IMR-90 (cell line): Measurements from ENCODE around the gene TTC21A. TPM values are rescaled to one million over a fixed set of nuclear protein-coding genes. Genes with fewer than 3 reads are reported as not detected.

Experiments used
- ATAC-seq: fragments of 200-7000 bp; cut with Tn5 transposase; 2 replicates; pipeline ENCODE4 v1.9.1; 2020; ENCODE audit warnings: low read depth, mild to moderate bottlenecking, moderate library complexity
- BruUV-seq: library from RNA; stranded (reverse); fragments of 400-500 nt; replicated peaks from 2 replicates; lab custom pipeline; 2021; lab: Mats Ljungman, UMichigan
- CTCF ChIA-PET: fragments of 300-600 bp; formaldehyde crosslinking; extraction: SDS; loops from one replicate; lab custom pipeline; 2021; ENCODE audit warnings: antibody characterized with exemption; lab: Yijun Ruan, JAX
- POLR2A ChIA-PET: fragments of 300-600 bp; sonication (Branson Sonifier 250); formaldehyde crosslinking; loops from one replicate; lab custom pipeline; 2022; ENCODE audit warnings: antibody characterized with exemption; ENCODE audit not compliant: unreplicated experiment; lab: Charles Lee
- DNase-seq: peaks from one replicate; pipeline ENCODE4 v3.0.0; 2013
- H2AFZ ChIP-seq: replicated peaks from 2 replicates; pipeline ENCODE3; 2013; ENCODE audit warnings: low read length, mild to moderate bottlenecking; ENCODE audit not compliant: poor library complexity
- H2AK5ac ChIP-seq: 2 replicates; pipeline ENCODE4 v1.6.1; 2013; ENCODE audit warnings: low read depth, low read length, inconsistent platforms
- H2AK9ac ChIP-seq: replicated peaks from 2 replicates; pipeline ENCODE3; 2013; ENCODE audit warnings: mild to moderate bottlenecking, low read depth, low read length, moderate library complexity; ENCODE audit not compliant: poor library complexity
- H2BK120ac ChIP-seq: 2 replicates; pipeline ENCODE4 v1.6.1; 2013; ENCODE audit warnings: low read depth, low read length, inconsistent platforms
- H2BK15ac ChIP-seq: 3 replicates; pipeline ENCODE4 v1.6.1; 2013; ENCODE audit warnings: low read depth, low read length, inconsistent platforms
- H2BK20ac ChIP-seq: 2 replicates; pipeline ENCODE4 v1.6.1; 2013; ENCODE audit warnings: low read depth, mild to moderate bottlenecking, inconsistent platforms, low read length, moderate library complexity
- H2BK5ac ChIP-seq: 2 replicates; pipeline ENCODE4 v1.6.1; 2013; ENCODE audit warnings: mild to moderate bottlenecking, low read depth, low read length, inconsistent platforms; ENCODE audit not compliant: poor library complexity, severe bottlenecking
- H3K14ac ChIP-seq: replicated peaks from 2 replicates; pipeline ENCODE4 v1.6.1; 2013; ENCODE audit warnings: low read depth, low read length, inconsistent platforms
- H3K18ac ChIP-seq: 2 replicates; pipeline ENCODE4 v1.6.1; 2013; ENCODE audit warnings: low read depth, low read length, control low read depth
- H3K23ac ChIP-seq: 2 replicates; pipeline ENCODE4 v1.6.1; 2013; ENCODE audit warnings: low read depth, low read length, inconsistent platforms
- H3K27ac ChIP-seq: 2 replicates; pipeline ENCODE4 v1.5.1; 2013; ENCODE audit warnings: mild to moderate bottlenecking, control low read depth, low read length; ENCODE audit not compliant: insufficient read depth
- H3K27me3 ChIP-seq: 2 replicates; pipeline ENCODE4 v1.6.1; 2013; ENCODE audit warnings: low read length; ENCODE audit not compliant: control insufficient read depth, insufficient read depth
- H3K36me3 ChIP-seq: 2 replicates; pipeline ENCODE4 v1.6.1; 2013; ENCODE audit warnings: low read length, mixed read lengths; ENCODE audit not compliant: control insufficient read depth, insufficient read depth
- H3K4ac ChIP-seq: 2 replicates; pipeline ENCODE4 v1.6.1; 2013; ENCODE audit warnings: low read depth, low read length, inconsistent platforms
- H3K4me1 ChIP-seq: 2 replicates; pipeline ENCODE4 v1.6.1; 2013; ENCODE audit warnings: low read length, mixed read lengths; ENCODE audit not compliant: control insufficient read depth, insufficient read depth
- H3K4me2 ChIP-seq: 2 replicates; pipeline ENCODE4 v1.6.1; 2013; ENCODE audit warnings: low read depth, mild to moderate bottlenecking, control low read depth, low read length, moderate library complexity
- H3K4me3 ChIP-seq: 2 replicates; pipeline ENCODE4 v1.5.1; 2013; ENCODE audit warnings: low read depth, mild to moderate bottlenecking, control low read depth, low read length, moderate library complexity; ENCODE audit not compliant: insufficient read depth
- H3K56ac ChIP-seq: 2 replicates; pipeline ENCODE4 v1.6.1; 2013; ENCODE audit warnings: low read length, inconsistent platforms; ENCODE audit not compliant: insufficient read depth; ENCODE audit errors: extremely low read depth
- H3K79me1 ChIP-seq, 2 experiments: 2 replicates each; pipeline ENCODE4 v1.6.1; 2013; ENCODE audit warnings: low read length in 2 of 2, inconsistent platforms in 1 of 2, low read depth in 1 of 2
- H3K9ac ChIP-seq: 2 replicates; pipeline ENCODE4 v1.6.1; 2013; ENCODE audit warnings: low read depth, low read length, control low read depth
- H3K9me1 ChIP-seq: 2 replicates; pipeline ENCODE4 v1.6.1; 2013; ENCODE audit warnings: low read length, inconsistent platforms; ENCODE audit not compliant: insufficient read depth
- H3K9me3 ChIP-seq: 2 replicates; pipeline ENCODE4 v1.6.1; 2013; ENCODE audit warnings: low read length; ENCODE audit not compliant: control insufficient read depth, insufficient read depth
- H4K20me1 ChIP-seq: 2 replicates; pipeline ENCODE4 v1.6.1; 2013; ENCODE audit warnings: low read length, inconsistent platforms; ENCODE audit not compliant: insufficient read depth
- H4K5ac ChIP-seq: 2 replicates; pipeline ENCODE4 v1.6.1; 2013; ENCODE audit warnings: mild to moderate bottlenecking, low read depth, low read length, control low read depth
- H4K8ac ChIP-seq, 2 experiments: 2 replicates each; pipeline ENCODE4 v1.6.1; 2013; ENCODE audit warnings: low read depth in 2 of 2, low read length in 2 of 2, control low read depth in 1 of 2, inconsistent platforms in 1 of 2
- H4K91ac ChIP-seq: 2 replicates; pipeline ENCODE4 v1.6.1; 2013; ENCODE audit warnings: low read depth, low read length, inconsistent platforms; ENCODE audit not compliant: insufficient read depth
- CEBPB ChIP-seq: IDR thresholded peaks from 2 replicates; pipeline ENCODE4 v1.6.1; 2012; ENCODE audit warnings: low read depth, low read length, improper control_type of control experiment
- CHD1 ChIP-seq: IDR thresholded peaks from 2 replicates; pipeline ENCODE4 v1.6.1; 2012; ENCODE audit warnings: low read depth, low read length, improper control_type of control experiment
- FOS ChIP-seq: fragments of 150-350 bp; IDR thresholded peaks from 2 replicates; pipeline ENCODE4 v1.6.1; 2016; ENCODE audit warnings: low read depth, low read length
- MAZ ChIP-seq: IDR thresholded peaks from 2 replicates; pipeline ENCODE4 v1.6.1; 2012; ENCODE audit warnings: low read depth, mild to moderate bottlenecking, low read length, improper control_type of control experiment, moderate library complexity, borderline replicate concordance
- MXI1 ChIP-seq: IDR thresholded peaks from 2 replicates; pipeline ENCODE4 v1.6.1; 2012; ENCODE audit warnings: low read depth, mild to moderate bottlenecking, low read length, moderate library complexity, borderline replicate concordance
- POLR2A ChIP-seq: IDR thresholded peaks from 2 replicates; pipeline ENCODE4 v1.6.1; 2012; ENCODE audit warnings: mild to moderate bottlenecking, low read depth, low read length
- RFX5 ChIP-seq: IDR thresholded peaks from 2 replicates; pipeline ENCODE4 v1.8.0; 2012; ENCODE audit warnings: low read depth, mild to moderate bottlenecking, low read length, moderate library complexity
- SMC3 ChIP-seq: fragments of 150-350 bp; IDR thresholded peaks from 2 replicates; pipeline ENCODE4 v1.6.1; 2016; ENCODE audit warnings: low read depth, mild to moderate bottlenecking, antibody characterized with exemption, low read length, moderate library complexity
- WGBS, 2 experiments: methylation state at CpG; one replicate each; pipeline versions ENCODE4 v1.1.5 to v1.1.7; 2013; ENCODE audit warnings: missing lambda C conversion rate in 2 of 2; ENCODE audit not compliant: insufficient read length in 1 of 2; ENCODE audit errors: extremely low coverage in 2 of 2; 5-methylcytosine and 5-hydroxymethylcytosine counted together
- dilution Hi-C: fragments of 300-500 bp; cut with HindIII; formaldehyde crosslinking; loops from one replicate; pipeline ENCODE4 v1.14.3; 2018; ENCODE audit warnings: low sequenced_read_pairs; ENCODE audit not compliant: unreplicated experiment
- in situ Hi-C: fragments of 300-500 bp; cut with MboI; formaldehyde crosslinking; loops from 3 replicates; pipeline ENCODE4 v1.14.3; 2019; ENCODE audit warnings: low sequenced_read_pairs, inconsistent platforms, mixed read lengths
- intact Hi-C: fragments of 100-400 bp; cut with micrococcal nuclease; formaldehyde crosslinking; loops from 2 replicates; pipeline ENCODE4 v1.10.0; 2022
- polyA plus RNA-seq, 3 experiments: library from polyadenylated mRNA; depleted of rRNA; stranded (reverse); fragments of >200 nt; gene quantifications; 2 replicates each; pipeline ENCODE4 v1.2.3, GENCODE V29; 2012; ENCODE audit warnings: low replicate concordance in 1 of 3
- total RNA-seq: library from RNA; depleted of rRNA; stranded (reverse); fragments of >200 nt; gene quantifications from 2 replicates; pipeline ENCODE4 v1.2.3, GENCODE V29; 2012
- TF ChIP-seq, protein P1 (sequence below): conservative IDR thresholded peaks from 2 replicates; pipeline ENCODE4 v1.5.1; 2012; ENCODE audit warnings: mild to moderate bottlenecking, low read depth, low read length, improper control_type of control experiment
- TF ChIP-seq, protein P2 (sequence below): fragments of 150-350 bp; IDR thresholded peaks from 2 replicates; pipeline ENCODE4 v1.6.1; 2016; ENCODE audit warnings: low read depth, mild to moderate bottlenecking, low read length, moderate library complexity, borderline replicate concordance

The TTC21A gene
- total and polyA plus RNA-seq, 2 of the 4 experiments (the other 2 are of a cell fraction) = 0.90 to 1.8 TPM

DNA sequence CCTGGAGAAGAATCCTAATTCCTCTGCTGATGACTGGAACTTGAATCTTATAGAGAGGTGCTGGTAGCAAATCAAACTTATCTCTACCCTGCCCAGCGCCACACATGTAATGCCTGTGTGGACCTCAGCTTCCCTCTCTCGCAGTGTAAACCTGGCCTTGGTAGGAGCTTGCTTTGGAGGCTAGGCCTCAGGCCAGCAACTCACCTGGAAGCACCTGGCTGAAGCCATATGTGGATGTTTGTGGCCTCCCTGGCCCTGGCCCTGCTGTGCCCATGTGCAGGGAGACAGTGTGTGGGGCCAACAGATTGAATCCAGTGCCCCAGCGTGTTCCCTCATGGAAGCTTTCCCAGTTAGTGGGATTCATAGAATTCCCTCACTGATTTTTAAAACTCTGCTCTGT is 8.4 kb downstream of the TTC21A start:
- H4K8ac ChIP-seq = no peak overlapping the region
- CTCF ChIA-PET = interaction anchor here (0.7 to 1.2 kb wide), 3 partner anchors 10 to 51 kb away, joined by 3 to 11 read pairs (median 4); no protein-coding TSS in a partner anchor
- no peak overlapping the region for H3K9ac ChIP-seq
- no peak for ATAC-seq
- H2BK15ac ChIP-seq = no peak overlapping the region
- no peaks in the 10 kb centered on the region for H3K4me1 ChIP-seq
- WGBS, 2 experiments = no CpG with 5 or more reads among the region's 3 CpGs
- no peak overlapping the region for H2BK120ac ChIP-seq
- dilution Hi-C loops = no loop called here
- no peak overlapping the region for H3K27ac ChIP-seq
- no peak overlapping the region for H3K23ac ChIP-seq
- BruUV-seq = no TSS peak
- no peak overlapping the region for H4K5ac ChIP-seq
- H2AK5ac ChIP-seq = no peak overlapping the region
- POLR2A ChIA-PET = interaction anchor here (0.6 kb wide), 3 partner anchors 9 to 420 kb away, joined by 3 read pairs; no protein-coding TSS in a partner anchor
- intact Hi-C loops = no loop called here
- H3K18ac ChIP-seq = no peak overlapping the region
- H3K56ac ChIP-seq = no peak overlapping the region
- H3K36me3 ChIP-seq = no peaks in the 10 kb centered on the region; the same call in 1 of the 2 replicates
- no peak for DNase-seq
- H3K9me1 ChIP-seq = no peaks in the 10 kb centered on the region; the same call in 1 of the 2 replicates
- H3K4me3 ChIP-seq = no peak overlapping the region
- no peaks in the 10 kb centered on the region for H4K20me1 ChIP-seq
- no peaks in the 10 kb centered on the region for H3K79me1 ChIP-seq
- TF ChIP-seq POLR2A (no peak), FOS (no peak), CHD1 (no peak), MXI1 (no peak), CEBPB (no peak), SMC3 (no peak), RFX5 (no peak), MAZ (no peak)
- TF ChIP-seq, protein P1, sequence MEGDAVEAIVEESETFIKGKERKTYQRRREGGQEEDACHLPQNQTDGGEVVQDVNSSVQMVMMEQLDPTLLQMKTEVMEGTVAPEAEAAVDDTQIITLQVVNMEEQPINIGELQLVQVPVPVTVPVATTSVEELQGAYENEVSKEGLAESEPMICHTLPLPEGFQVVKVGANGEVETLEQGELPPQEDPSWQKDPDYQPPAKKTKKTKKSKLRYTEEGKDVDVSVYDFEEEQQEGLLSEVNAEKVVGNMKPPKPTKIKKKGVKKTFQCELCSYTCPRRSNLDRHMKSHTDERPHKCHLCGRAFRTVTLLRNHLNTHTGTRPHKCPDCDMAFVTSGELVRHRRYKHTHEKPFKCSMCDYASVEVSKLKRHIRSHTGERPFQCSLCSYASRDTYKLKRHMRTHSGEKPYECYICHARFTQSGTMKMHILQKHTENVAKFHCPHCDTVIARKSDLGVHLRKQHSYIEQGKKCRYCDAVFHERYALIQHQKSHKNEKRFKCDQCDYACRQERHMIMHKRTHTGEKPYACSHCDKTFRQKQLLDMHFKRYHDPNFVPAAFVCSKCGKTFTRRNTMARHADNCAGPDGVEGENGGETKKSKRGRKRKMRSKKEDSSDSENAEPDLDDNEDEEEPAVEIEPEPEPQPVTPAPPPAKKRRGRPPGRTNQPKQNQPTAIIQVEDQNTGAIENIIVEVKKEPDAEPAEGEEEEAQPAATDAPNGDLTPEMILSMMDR = no peak
- TF ChIP-seq, protein P2, sequence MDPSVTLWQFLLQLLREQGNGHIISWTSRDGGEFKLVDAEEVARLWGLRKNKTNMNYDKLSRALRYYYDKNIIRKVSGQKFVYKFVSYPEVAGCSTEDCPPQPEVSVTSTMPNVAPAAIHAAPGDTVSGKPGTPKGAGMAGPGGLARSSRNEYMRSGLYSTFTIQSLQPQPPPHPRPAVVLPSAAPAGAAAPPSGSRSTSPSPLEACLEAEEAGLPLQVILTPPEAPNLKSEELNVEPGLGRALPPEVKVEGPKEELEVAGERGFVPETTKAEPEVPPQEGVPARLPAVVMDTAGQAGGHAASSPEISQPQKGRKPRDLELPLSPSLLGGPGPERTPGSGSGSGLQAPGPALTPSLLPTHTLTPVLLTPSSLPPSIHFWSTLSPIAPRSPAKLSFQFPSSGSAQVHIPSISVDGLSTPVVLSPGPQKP = no peak
- no peak overlapping the region for H3K4ac ChIP-seq
- H3K27me3 ChIP-seq = no peaks in the 10 kb centered on the region
- H2BK5ac ChIP-seq = no peak overlapping the region
- in situ Hi-C loops = no loop called here
- H3K4me2 ChIP-seq = no peak overlapping the region
- no peak overlapping the region for H2AFZ ChIP-seq
- no peak overlapping the region for H2AK9ac ChIP-seq
- H2BK20ac ChIP-seq = no peak overlapping the region
- H4K91ac ChIP-seq = no peak overlapping the region
- H3K9me3 ChIP-seq = no peaks in the 10 kb centered on the region
- H3K14ac ChIP-seq = no peak overlapping the region
